ENCODE results near the gene KIF18A. TPM values are rescaled to one million over a fixed set of nuclear protein-coding genes. Genes with fewer than 3 reads are reported as not detected.

KIF18A gene
- total RNA-seq, 1 experiment from 2014 or later, result 20.6 TPM

DNA sequence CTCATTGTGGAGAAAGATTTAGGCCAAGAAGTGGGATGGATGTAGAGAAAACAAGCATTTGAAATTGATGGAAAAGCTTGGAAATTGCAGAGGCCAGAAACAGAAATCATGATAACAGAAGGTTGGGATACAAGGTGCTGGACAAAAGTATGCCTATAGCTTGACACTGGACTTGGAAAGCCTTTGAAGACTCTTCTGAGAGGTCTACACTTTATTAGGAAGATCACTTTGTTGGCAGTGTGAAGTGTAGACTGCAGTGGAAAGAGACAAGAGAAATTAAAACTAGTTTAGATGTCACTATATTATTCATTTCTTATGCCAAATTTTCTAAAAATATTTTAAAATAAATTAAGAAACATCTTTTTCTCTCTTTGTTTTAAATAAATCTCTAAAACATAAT is 59.1 kb downstream of the KIF18A start:
- no peaks in the 10 kb centered on the region for H3K9me3 Mint-ChIP-seq
- no peaks in the 10 kb centered on the region for H3K36me3 Mint-ChIP-seq
- no peak overlapping the region for H3K27ac Mint-ChIP-seq
- no peak for TF ChIP-seq ZNF281 (CRISPR knock-in tag; IDR thresholded peaks at IDR 0.05)
- no peak for TF ChIP-seq ZNF232 (CRISPR knock-in tag; IDR thresholded peaks at IDR 0.05)
- no peak for TF ChIP-seq SMAD4 (CRISPR knock-in tag; IDR thresholded peaks at IDR 0.05)
- TF ChIP-seq ZNF423 (CRISPR knock-in tag; IDR thresholded peaks at IDR 0.05), result no peak
- no peak for TF ChIP-seq JUN (CRISPR knock-in tag; IDR thresholded peaks at IDR 0.05)
- no peak for TF ChIP-seq GABPB1 (CRISPR knock-in tag; IDR thresholded peaks at IDR 0.05)
- no peak for TF ChIP-seq TCF7 (CRISPR knock-in tag; IDR thresholded peaks at IDR 0.05; ENCODE audit: low read depth)
- no peak for TF ChIP-seq ZBTB21 (CRISPR knock-in tag; IDR thresholded peaks at IDR 0.05; ENCODE audit: borderline replicate concordance)
- TF ChIP-seq CREB1 (CRISPR knock-in tag; IDR thresholded peaks at IDR 0.05), result no peak
- no peak for TF ChIP-seq CDX4 (CRISPR knock-in tag; IDR thresholded peaks at IDR 0.05; ENCODE audit: borderline replicate concordance)
- ATAC-seq, result no peak
- DNase-seq (ENCODE audit: low spot score), result no peak
- ChIA-PET CTCF (no interaction called here), POLR2A (no interaction called here)
- H3K4me3 Mint-ChIP-seq, result no peak overlapping the region
- no peaks in the 10 kb centered on the region for H3K27me3 Mint-ChIP-seq (ENCODE audit: low read depth)
- H3K4me1 Mint-ChIP-seq, result no peaks in the 10 kb centered on the region

DNA sequence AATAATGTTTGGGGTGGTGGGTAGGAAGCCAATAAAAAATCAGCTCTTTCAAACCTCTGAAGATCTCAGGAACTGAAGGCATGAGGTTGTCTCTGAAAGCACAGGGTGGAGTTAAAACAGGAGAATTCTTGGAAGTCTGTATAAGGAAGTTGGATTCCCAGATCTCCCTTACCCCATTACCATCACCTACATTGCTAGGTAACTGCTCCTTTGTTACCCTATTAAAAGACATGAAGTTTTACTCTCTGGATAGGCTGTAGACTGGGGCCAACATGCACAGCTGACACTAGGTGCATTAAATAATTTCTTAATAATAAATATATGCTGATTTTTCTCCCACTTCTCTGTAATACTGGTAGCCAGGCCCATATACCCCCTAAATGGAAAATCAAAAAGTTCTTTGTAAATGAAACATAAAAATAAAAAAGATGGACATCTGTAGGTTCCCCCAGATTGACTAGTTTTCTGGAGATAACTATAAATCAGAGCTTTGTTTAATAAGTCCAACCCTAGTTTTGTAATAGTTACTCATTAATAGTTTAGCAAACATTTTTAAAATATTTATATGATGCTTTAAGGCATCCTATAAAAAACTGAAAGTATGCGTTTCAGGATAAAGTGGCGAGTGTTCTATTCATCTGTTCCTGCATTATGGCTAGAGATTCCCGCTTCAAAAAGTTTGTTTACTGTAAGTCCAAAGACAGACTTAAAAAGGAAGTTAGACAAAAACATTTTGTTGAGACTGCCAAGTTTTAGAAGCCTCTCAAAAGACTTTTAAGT is 63.8 kb downstream of the KIF18A start:
- H3K27me3 Mint-ChIP-seq (ENCODE audit: low read depth), result no peaks in the 10 kb centered on the region
- TF ChIP-seq ZMAT4 (CRISPR knock-in tag; IDR thresholded peaks at IDR 0.05), result no peak
- TF ChIP-seq ZNF138 (CRISPR knock-in tag; conservative IDR thresholded peaks at IDR 0.05), result no peak
- no peak for TF ChIP-seq ZNF281 (CRISPR knock-in tag; IDR thresholded peaks at IDR 0.05)
- TF ChIP-seq SP1 (CRISPR knock-in tag; conservative IDR thresholded peaks at IDR 0.05), result no peak
- no peak for TF ChIP-seq ZNF671 (CRISPR knock-in tag; IDR thresholded peaks at IDR 0.05)
- TF ChIP-seq, protein P1, sequence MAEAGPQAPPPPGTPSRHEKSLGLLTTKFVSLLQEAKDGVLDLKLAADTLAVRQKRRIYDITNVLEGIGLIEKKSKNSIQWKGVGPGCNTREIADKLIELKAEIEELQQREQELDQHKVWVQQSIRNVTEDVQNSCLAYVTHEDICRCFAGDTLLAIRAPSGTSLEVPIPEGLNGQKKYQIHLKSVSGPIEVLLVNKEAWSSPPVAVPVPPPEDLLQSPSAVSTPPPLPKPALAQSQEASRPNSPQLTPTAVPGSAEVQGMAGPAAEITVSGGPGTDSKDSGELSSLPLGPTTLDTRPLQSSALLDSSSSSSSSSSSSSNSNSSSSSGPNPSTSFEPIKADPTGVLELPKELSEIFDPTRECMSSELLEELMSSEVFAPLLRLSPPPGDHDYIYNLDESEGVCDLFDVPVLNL (CRISPR knock-in tag; IDR thresholded peaks at IDR 0.05; ENCODE audit: borderline replicate concordance, low read depth), result no peak
- TF ChIP-seq NFYB (CRISPR knock-in tag; conservative IDR thresholded peaks at IDR 0.05; ENCODE audit: low read depth), result no peak
- no peak for TF ChIP-seq ATF1 (CRISPR knock-in tag; IDR thresholded peaks at IDR 0.05)
- TF ChIP-seq, protein P2, sequence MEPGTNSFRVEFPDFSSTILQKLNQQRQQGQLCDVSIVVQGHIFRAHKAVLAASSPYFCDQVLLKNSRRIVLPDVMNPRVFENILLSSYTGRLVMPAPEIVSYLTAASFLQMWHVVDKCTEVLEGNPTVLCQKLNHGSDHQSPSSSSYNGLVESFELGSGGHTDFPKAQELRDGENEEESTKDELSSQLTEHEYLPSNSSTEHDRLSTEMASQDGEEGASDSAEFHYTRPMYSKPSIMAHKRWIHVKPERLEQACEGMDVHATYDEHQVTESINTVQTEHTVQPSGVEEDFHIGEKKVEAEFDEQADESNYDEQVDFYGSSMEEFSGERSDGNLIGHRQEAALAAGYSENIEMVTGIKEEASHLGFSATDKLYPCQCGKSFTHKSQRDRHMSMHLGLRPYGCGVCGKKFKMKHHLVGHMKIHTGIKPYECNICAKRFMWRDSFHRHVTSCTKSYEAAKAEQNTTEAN (CRISPR knock-in tag; IDR thresholded peaks at IDR 0.05), result no peak
- no peak for TF ChIP-seq ZNF263 (CRISPR knock-in tag; IDR thresholded peaks at IDR 0.05; ENCODE audit: low read depth)
- no peak for TF ChIP-seq ZBTB21 (CRISPR knock-in tag; IDR thresholded peaks at IDR 0.05; ENCODE audit: borderline replicate concordance)
- no peak for TF ChIP-seq MAX (CRISPR knock-in tag; IDR thresholded peaks at IDR 0.05)
- TF ChIP-seq GABPB1 (CRISPR knock-in tag; IDR thresholded peaks at IDR 0.05), result no peak
- H3K27ac Mint-ChIP-seq, result no peak overlapping the region
- ChIA-PET POLR2A (no interaction called here), CTCF (no interaction called here)
- no peaks in the 10 kb centered on the region for H3K36me3 Mint-ChIP-seq
- no peak for DNase-seq (ENCODE audit: low spot score)
- no peaks in the 10 kb centered on the region for H3K4me1 Mint-ChIP-seq
- H3K9me3 Mint-ChIP-seq, result no peaks in the 10 kb centered on the region
- no peak for ATAC-seq
- H3K4me3 Mint-ChIP-seq, result no peak overlapping the region
